GM21367 (cell line): ENCODE results near the gene TES.

Experiments
- ATAC-seq: cut with Tn5 transposase; IDR thresholded peaks from one replicate; pipeline ENCODE4 v1.9.1; 2021; ENCODE audit not compliant: unreplicated experiment

TES gene

DNA sequence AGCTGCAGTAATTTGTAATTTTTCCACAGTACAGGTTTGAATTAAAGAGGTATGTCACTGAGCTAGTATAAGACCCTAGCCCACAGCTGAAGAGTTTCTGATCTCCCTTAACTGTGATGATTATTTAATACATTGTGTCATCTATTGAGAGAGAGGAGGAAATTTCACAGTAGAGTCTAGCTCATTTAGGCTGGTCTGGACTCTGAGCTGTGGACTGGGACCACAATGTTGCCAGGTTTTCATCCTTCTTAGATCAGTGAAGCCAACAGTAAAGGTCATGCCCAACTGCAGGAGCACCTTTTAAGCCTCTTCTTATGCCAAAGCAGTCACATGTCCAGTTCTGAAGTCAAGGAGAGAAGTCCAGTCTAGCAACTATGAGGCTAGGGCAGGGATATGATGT is 8.9 kb downstream of the TES start:
- ATAC-seq = no peak

DNA sequence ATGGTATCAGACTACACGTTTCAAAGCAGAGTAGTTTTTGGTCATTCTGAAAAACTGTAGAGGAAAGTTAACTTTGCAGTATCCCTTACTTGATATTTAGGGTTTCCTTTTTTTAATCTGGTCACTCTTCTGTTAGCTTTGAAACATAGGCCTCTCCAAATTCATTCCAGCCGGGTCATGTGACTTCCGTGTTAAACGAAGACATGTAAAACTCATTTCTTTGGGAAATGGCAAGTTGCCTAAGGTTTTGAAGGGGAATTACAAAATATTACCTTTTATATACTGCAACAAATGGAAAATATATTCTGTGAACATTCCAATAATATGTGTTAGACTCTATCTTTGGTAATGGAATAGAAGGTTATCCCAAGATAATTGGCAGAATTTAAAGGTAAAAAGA is 9.5 kb downstream of the TES start:
- no peak for ATAC-seq

DNA sequence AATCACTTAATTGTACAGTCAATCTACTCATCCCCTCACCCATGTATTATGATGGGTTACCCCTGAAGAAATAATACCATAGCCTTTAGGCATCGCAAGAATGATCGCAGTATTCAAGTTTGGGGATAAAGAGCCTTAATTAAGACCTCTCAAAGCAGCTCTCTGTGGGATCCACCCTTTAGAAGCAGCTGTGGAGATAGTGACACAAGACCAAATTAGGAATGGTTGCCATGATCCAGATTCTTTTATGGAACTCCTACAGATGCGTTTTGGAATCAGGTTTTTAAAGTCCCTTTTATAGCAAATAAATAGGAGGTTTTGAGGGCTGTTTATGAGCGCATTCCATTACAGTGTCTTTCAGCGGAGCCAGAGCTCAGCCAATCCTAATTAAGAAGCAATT is 12.2 kb downstream of the TES start:
- no peak for ATAC-seq

DNA sequence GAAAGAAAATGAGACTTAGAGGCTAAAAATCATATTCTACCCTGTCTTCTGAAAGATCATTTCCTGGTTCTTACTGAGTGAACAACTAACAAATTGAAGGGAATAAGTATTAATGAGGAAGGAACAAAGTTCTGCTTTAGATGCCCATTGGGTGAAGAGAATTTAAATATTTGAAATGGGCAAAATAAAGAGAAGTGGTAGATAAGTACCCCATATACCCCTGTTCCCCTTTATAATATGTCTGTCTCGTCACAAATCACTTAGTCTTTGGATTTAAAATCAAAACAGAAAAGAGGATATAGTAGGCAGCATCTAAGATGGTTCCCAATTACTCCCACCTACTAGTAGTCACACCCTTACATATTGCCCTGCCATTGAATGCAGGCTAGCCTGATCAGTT is 13.2 kb downstream of the TES start:
- ATAC-seq = no peak

DNA sequence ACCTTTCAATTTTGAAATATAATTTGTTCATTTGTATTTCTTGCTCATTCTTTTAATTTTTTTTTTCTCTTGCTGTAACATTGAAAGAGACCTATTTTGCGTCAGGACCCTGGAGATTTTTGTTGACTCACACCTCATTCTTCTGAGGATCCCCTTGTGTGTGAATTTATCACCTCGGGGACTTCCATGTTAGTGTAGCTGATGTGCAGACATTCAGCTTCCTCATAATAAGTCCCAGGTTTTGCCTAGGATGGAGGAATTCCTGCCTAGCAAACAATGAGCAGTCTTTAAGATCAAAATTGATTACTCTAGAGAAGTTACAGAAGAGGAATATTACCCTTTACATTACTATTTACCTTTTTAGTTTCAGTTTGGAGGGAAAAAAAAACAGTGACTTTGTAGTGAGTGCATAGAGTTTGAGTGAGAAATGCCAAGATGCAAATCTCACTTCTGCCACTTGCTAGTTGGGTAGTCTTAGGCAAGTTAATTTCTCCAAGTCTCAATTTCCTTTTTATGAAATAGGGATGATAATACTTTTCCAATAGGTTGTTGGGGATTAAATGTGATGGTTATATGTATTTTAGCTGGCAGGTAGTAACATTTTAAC is 14.3 kb downstream of the TES start:
- peak; percentile 39 for ATAC-seq

DNA sequence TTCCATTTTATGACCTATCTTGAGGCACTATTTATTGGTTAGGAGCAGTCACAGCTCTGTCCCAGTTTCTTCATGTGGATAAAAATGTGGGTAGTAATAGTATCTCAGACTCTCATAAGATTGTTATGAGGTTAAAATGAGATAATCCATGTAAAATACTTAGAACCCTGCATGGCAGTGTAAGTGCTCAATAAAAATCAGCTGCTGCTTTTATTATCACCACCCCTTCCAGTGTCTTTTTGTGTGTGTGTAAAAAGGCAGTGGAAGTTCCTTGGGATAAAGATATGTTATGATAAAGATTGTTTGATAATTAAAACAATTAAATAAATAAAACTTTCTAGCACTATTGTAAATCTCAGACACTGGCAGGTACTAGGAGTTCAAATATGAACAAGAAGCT is 15.5 kb downstream of the TES start:
- no peak for ATAC-seq

DNA sequence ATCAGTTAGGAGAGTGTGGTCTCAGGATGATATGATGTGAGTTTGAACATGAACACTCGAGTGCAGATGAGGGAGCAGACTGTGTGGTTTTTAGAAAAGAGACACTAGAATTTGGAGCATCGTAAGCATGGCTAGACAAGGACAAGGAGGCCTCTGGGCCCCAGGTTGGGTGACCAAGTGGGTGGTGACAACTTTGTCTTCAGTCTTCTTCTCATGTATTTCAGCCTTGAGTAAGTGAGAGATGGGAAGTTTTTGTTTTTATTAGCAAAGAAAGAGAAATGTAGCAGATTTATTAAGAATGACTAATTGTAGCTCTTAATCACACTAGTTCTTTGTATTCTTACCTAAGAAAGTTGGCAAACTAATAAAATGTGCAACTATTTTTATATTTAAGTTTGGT is 16.3 kb downstream of the TES start:
- ATAC-seq = no peak

DNA sequence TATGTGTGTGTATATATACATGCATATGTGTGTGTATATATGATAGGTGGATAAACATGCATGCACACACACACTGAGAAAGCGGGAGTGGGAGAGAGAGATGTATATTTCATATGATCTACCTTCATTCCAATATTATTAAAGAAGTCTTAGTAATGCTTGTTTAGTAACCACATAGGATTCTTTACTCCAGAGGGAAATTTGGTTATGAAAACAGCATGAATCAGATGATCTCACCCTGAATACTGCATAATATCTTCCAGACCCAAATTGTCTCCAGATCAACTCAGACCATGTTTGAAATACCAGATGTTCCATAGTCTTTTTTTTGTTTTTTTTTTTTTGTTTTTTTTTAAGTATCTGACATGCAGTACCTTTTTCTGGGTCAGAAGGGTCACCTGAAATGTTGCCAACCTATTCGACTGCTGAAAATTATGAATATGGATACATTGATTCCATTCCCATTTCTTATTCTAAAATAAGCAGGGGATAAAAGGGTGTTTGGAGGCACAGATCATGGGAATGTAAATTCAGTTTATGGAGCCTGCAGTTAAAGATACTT is 17.4 kb downstream of the TES start:
- no peak for ATAC-seq

DNA sequence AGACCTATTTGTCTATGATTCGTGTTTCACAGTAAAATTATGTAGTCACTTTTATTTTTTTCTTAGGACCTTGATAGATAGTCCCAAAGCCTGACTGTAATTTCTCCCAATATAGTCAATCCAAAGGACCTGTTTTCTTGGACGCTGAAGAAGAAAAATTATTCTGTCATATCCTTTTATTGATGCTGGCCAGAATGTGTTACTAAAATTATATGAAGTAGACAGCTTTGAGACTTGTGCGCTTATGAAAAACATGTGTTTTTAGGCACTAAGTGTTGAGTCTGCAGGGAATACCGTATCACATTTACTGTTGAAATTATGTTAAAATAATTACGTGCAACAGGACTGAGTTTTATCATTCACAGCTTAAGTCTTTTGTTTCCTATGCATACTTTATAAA is 17.9 kb downstream of the TES start:
- ATAC-seq = no peak

DNA sequence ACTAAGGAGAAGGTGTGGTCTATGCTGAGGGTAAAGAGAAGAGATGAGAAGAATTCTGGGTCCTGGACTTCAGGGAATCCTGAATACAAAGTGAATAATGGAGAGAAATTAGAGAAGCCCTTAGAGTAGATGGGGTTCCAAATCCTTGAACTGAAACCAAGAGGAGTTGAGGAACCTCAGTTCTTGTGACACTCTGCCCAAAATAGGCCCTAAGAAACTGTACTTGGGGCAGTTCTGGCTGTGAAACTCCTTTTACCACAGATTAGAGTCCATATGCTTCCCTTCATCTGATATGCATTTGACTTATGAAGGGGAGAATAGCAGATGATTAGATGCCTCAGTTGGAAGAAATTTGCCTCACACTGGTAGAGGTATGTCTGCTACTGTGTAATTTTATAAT is 19.0 kb downstream of the TES start:
- ATAC-seq = peak; percentile 54

DNA sequence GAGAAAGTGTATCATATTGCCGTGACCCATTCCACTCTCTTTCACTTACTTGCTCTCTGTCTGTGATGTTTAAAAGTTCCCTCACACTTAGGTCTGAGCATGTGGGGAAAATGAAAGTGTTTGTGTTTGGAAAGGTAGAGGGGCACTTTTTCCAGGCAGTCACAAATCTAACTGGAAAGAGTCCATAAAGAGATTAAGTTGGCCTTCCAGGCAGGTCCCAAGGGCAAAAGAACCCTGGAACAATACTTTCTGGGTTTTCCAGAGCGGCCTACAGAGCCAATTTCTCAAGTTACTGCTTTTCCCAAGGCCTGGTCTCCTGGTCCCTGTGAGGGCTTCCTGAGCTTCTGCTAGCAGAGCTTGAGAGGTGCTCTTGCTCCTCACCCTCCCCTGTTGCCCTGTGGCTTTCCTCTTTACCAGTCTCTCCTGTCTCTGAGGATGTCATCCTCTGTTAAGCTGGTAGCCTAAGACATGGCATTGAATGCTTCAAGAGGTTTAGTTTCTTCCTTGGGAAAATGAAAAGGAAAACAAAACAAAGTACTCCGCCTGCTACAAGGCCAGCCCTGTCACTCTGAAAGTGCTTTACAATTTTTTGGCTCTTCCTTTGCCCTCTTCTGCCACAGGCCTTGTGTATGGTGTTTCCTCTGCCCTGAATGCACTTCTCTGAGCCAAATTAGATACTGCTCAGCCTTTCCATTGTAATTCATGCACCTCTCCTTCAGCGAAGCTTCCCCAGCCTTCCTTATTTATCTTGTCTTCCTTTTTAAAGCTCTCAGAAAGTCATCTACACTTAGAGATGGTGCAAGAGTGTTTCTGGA is 20.1 kb downstream of the TES start:
- no peak for ATAC-seq

DNA sequence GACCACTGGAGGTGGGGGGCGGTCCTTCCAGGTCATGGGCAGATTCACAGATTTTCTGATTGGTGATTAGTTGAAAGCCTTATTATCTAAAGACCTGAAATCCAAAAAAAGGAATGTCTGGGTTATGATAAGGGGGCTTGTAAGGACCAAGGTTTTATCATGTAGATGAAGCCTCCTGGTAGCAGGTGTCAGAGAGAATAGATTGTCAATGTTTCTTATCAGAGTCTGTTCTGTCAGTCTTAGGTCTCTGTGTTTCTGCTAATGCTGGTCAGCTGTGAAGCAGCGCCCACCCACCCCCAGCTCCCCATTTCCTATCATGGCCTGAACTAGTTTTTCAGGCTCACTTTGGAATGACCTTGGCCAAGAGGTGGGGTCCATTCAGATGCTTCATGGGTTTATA is 21.2 kb downstream of the TES start:
- ATAC-seq = no peak

DNA sequence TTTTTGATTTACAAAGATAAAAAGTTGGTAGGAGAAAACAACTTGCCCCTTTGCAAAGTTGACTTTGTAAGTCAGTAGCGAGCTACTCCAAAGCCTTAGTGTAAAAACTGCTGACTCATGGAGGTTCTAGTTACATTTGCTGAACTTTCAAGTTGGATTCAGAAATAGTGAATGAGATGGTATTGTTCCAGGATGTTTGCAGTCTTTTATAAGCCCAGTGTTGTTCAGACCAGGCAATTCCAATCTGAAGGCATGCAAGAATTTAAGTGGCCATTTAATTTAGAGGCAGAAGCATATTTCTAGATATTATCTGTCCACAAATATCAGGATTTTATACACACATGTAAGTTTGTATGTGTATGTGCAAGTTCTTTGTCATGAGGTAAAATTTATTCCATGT is 21.6 kb downstream of the TES start:
- no peak for ATAC-seq

DNA sequence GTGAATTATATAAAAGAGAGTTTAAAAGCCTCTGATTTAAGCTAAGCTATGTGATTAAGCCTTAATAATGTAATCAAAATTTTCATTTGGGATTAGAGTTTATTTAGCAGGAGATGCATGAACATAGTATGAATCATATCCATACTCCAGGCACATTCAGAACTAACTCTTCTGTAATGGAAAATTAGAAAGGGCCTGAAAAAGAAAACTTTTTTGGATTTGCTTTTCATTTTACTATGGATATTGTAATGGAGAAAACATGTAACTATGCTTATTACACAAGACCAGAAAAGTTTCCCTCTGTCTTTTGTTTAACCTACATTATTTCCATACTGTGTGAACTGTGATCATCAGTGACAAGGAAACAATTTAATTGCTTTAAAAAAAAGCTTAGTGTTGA is 22.0 kb downstream of the TES start:
- ATAC-seq = no peak

DNA sequence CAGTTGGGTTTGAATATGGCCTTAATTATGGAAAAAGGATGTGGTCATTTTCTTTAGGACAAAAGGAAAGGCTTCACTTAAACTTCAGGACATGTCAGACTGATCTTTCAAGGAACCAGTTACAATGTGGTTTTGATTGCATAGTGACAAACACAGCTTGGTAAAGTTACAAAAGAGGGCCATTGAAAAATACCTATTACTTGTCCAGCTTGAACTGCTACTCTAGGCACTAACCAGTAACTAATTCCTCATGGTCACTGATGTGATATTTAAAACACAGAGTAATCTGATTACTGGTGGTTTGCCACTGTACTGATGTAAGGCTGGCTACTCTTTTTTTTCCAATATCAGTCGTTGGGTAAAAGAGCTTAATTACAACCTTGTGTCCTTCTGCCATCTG is 22.6 kb downstream of the TES start:
- no peak for ATAC-seq

DNA sequence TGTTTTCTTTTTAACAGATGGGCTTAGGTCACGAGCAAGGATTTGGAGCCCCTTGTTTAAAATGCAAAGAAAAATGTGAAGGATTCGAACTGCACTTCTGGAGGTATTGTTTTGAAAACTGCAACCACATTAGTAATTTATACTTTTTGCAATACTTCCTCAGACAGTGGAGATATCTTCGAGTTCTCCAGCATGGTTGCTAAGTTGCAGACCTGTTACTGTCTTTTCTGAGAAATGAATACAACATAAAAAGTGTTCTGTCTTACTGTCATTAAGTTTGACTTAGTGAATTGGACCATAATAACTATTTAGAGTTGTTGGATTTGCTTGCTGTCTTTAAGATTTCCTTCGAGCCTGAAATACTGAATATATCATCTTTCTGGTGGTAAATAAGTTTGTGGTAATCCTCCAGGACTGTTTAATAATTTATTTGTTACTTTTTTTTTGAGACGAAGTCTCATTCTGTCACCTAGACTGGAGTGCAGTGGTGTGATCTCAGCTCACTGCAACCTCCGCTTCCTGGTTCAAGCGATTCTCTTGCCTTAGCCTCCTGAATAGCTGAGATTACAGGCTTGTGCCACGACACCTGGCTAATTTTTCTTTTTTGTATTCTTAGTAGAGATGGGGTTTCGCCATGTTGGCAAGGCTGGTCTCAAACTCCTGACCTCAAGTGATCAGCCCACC is 24.3 kb downstream of the TES start:
- no peak for ATAC-seq

DNA sequence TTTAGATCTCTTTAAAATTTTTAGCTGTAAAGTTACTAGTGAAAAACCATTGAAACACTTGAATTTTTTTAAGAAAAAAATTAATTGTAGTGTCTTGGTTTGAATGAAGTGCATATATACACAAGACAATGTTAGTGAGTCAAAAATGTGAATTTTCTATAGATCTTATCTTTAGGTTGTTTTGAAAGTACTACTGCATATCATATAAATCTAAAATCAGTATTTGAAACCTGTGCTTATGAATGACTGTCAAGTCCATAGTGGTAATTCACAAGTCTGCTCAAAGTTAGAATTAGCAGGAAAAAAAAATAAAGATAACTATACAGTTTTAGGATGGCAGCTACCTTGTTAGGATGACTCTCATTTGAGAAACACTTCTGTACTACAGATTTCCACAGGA is 25.0 kb downstream of the TES start:
- no peak for ATAC-seq

DNA sequence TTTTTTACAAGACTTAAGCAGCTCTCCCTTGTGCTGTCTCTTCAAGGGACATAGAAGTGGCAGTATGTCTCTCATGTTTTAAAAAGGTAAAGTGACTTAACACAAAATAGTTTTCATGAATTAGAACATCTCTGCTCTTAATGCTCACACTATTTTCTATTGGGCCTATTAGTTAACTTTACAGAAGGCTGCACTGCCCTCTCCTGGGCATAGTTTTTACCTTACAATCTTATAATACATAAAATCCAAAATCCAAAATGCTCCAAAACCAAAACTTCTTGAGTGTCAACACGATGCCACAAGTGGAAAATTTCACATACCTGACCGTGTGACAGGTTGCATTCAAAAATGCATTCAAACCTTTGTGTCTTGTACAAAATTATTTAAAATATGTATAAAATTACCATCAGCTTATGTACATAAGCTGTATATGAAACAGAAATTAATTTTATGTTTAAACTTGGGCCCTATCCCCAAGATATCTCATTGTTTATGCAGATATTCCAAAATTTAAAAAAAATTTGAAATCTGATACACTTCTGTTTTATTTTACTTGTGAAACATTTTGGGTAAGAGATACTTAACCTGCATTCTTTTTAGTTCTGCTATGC is 25.8 kb downstream of the TES start:
- peak; percentile 65 for ATAC-seq

DNA sequence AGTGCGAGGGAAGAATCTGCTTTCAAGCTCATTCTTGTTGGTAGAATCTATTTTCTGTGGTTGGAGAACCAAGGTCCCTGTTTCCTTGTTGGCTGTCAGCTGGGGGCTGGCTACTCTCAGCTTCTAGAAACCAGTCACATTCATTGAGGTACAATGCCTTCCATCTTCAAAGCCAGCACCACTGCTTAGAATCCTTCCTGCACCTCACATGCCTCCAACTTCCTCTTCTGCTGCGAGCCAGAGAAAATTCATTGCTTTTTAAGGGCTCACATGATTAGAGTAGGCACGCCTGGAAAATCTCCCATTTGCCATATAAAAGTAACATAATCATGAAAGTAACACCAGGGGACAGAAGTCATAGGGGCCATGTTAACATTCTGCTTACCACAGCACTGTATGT is 28.7 kb downstream of the TES start:
- no peak for ATAC-seq

DNA sequence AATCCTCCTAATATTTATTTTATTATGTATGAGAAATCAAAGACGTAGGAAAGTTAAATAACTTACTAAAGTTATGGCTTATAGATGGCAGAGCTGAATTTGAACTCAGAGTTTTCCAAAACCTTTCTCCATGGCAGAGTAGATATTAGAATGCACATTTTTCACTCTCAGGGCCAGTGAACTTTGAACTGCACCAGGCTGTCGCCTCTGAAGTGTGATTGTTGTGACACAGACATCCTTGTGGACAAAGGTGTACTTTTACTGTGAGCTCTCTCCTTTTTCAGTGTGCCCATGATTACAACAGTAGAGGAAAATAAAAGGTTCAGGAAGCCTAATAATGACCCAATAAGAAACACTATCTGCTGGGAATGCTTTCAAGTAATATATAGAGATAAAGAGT is 29.1 kb downstream of the TES start:
- no peak for ATAC-seq

DNA sequence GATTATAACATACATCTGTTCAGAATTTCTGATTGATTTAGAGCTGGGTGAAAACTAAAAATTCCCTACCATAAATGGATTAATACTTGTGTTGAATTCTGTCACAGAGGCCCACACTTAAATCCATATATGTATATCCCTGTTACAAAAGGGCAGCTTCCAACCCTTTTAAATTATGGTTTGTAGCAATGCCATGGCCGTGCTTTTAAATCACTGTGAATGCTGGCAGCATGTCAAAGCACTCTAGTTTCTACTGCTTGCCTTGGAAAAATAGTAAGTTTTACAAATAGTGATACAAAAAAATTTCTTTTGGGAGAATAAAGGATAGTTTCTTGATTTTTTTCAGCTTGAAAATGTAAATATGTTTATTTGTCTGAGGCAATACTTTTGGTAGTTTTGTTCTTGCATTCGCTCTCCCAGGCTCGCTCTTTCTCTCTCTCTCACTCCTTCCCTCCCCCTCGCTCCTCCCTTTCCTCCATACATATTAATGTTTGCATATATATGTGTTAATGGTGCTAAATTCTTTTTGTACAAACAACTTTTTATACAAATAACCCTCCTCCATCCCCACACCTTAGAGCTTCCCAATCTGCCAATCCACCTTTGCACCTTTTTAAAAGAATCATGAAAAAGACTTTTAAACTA is 29.8 kb downstream of the TES start:
- no peak for ATAC-seq
